Mesothelial cell of epicardium (in vitro differentiated cells): ENCODE data around the gene GMNN. TPM values are rescaled to one million over a fixed set of nuclear protein-coding genes. Genes with fewer than 3 reads are reported as not detected.

ENCODE experiments used
- DNase-seq, 2 experiments: peaks; one replicate each; pipeline ENCODE4 v3.0.0; 2021; ENCODE audit warnings: low spot score in 2 of 2; ENCODE audit not compliant: unreplicated experiment in 2 of 2
- H3K27ac Mint-ChIP-seq: 2 replicates; pipeline ENCODE4 v1.8.0; 2021; ENCODE audit warnings: mixed read lengths
- H3K27me3 Mint-ChIP-seq: 2 replicates; pipeline ENCODE4 v1.8.0; 2021; ENCODE audit warnings: low read depth, mixed read lengths
- H3K36me3 Mint-ChIP-seq: 2 replicates; pipeline ENCODE4 v1.8.0; 2021; ENCODE audit warnings: mixed read lengths
- H3K4me1 Mint-ChIP-seq: 2 replicates; pipeline ENCODE4 v1.8.0; 2021; ENCODE audit warnings: mixed read lengths
- H3K4me3 Mint-ChIP-seq: 2 replicates; pipeline ENCODE4 v1.8.0; 2021; ENCODE audit warnings: mild to moderate bottlenecking, moderate library complexity, mixed read lengths
- H3K9me3 Mint-ChIP-seq: 2 replicates; pipeline ENCODE4 v1.8.0; 2021; ENCODE audit warnings: mixed read lengths
- total RNA-seq: library from RNA; stranded (reverse); gene quantifications from 3 replicates; pipeline ENCODE4 v1.2.1, GENCODE V29; 2021
- TF ChIP-seq, protein P1 (sequence below): fragments of 200-600 bp; sonication (generic); IDR thresholded peaks from one replicate; pipeline ENCODE4 v1.5.0; 2021; ENCODE audit warnings: antibody characterized with exemption; ENCODE audit not compliant: unreplicated experiment

Gene GMNN
- total RNA-seq, 1 donor from 2014 or later, result 23.4 TPM

DNA sequence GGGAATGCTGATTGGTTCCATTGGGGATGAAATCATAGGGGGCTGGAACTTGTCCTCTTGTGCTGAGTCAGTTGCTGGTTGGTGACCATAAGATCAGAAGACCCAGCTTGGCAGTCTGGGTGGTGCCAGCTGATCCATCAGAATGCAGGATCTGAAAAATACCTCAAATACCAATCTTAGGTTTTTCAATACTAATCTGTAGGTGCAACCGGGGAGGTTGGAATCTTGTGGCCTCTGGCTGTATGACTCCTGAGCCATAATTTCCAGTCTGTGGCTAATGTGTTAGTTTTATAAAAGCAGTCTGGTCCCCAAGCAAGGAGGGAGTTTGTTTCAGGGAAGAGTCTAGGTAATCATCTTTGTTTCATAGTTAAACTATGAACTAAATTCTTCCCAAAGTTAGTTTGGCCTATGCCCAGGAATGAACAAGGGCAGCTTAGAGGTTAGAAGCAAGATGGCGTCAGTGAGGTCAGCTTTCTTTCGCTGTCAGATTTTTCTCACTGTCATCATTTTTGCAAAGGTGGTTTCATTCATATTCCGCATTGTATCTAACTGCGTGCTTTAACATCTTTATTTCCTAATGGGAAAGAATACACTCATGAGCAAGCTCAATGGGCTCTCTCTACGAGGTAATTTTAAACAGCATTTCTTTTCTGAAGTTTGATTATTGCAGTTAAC, 22.0 kb downstream of the GMNN start:
- Mint-ChIP-seq H3K27ac (no peak overlapping the region), H3K36me3 (no peaks in the 10 kb centered on the region), H3K9me3 (no peaks in the 10 kb centered on the region), H3K27me3 (no peaks in the 10 kb centered on the region), H3K4me1 (peaks cover 12% of the 10 kb centered on the region), H3K4me3 (no peak overlapping the region)
- TF ChIP-seq, protein P1, sequence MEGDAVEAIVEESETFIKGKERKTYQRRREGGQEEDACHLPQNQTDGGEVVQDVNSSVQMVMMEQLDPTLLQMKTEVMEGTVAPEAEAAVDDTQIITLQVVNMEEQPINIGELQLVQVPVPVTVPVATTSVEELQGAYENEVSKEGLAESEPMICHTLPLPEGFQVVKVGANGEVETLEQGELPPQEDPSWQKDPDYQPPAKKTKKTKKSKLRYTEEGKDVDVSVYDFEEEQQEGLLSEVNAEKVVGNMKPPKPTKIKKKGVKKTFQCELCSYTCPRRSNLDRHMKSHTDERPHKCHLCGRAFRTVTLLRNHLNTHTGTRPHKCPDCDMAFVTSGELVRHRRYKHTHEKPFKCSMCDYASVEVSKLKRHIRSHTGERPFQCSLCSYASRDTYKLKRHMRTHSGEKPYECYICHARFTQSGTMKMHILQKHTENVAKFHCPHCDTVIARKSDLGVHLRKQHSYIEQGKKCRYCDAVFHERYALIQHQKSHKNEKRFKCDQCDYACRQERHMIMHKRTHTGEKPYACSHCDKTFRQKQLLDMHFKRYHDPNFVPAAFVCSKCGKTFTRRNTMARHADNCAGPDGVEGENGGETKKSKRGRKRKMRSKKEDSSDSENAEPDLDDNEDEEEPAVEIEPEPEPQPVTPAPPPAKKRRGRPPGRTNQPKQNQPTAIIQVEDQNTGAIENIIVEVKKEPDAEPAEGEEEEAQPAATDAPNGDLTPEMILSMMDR, result no peak
- no peak for DNase-seq

DNA sequence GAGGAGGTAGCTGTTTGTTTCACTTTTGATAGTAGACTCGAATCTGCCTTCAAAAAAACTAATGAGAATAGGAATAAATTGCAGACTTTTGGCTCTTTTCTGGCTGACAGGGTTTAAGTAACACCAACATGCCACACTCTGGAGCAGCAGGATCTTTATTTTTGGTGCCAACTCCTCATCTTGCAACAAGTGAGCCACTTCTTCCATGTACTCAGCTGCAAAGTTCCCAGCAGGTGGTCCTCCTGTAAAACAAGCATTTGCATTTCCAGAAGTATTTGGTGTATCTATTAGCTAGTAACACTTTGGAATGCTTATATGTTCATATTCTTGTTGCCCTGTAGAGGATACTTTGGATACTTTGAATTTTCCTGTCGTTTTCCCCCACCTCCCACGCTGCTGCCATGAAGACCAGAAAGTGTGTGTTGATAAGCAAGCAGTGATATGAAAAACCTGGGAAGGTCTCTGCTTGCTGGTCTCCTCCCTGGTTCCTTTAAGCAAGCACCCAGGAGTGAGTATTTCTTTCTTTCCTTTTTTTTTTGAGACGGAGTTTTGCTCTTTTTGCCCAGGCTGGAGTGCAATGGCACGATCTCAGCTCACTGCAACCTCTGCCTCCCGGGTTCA, 23.0 kb downstream of the GMNN start:
- Mint-ChIP-seq H3K27me3 (no peaks in the 10 kb centered on the region), H3K4me3 (no peak overlapping the region), H3K27ac (no peak overlapping the region), H3K4me1 (peaks cover 12% of the 10 kb centered on the region), H3K36me3 (no peaks in the 10 kb centered on the region), H3K9me3 (no peaks in the 10 kb centered on the region)
- TF ChIP-seq, protein P1, result no peak
- no peak for DNase-seq

DNA sequence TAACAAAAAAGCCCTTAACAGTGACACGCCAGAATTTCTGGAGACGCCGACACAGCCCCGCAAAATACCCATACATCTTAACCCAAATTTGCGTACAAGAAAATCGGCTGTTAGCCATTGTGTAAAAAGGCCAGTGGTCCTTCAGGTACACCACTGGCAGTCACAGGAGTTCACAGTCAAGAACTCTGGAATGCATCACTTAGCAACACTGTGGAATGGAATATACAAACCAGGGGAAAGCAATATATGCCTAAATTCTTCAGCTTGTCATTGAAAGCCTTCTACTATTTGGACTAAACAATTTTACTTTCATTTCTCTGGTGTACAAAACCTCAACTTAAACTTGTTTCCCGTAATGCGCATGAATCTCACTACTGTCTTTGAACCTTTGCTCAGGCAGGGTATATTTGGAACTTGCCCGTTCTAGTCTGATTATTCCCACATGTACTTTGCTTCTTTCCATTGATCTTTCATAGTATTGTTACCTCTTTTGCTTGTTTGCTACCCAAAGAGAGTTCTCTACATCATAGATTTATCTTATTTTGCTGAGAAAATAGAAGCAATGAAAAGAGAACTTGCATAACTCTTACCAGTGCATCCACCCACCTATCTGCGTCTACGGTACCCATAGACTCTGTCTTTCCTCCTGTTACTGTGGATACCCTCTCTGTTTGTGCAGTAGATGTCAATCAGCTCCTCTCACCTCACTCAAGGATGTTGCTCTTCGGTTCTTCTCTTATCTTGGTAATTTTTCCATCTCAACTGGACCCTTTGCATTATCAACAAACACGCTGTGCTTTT, 24.2 kb downstream of the GMNN start, which contains the start of gene ARMH2:
TSS of gene ARMH2 (minus strand) at position 178 of the 801 bp plus-strand sequence. CDS start at position 118, 60 bp downstream.
- peaks cover 12% of the 10 kb centered on the region for H3K4me1 Mint-ChIP-seq
- no peak within 1 kb of the TSS for H3K27ac Mint-ChIP-seq
- no peaks in the 10 kb centered on the region for H3K36me3 Mint-ChIP-seq
- no peaks in the 10 kb centered on the region for H3K27me3 Mint-ChIP-seq
- DNase-seq, result no peak
- no peak within 1 kb of the TSS for H3K4me3 Mint-ChIP-seq
- TF ChIP-seq, protein P1, result no peak
- no peaks in the 10 kb centered on the region for H3K9me3 Mint-ChIP-seq

DNA sequence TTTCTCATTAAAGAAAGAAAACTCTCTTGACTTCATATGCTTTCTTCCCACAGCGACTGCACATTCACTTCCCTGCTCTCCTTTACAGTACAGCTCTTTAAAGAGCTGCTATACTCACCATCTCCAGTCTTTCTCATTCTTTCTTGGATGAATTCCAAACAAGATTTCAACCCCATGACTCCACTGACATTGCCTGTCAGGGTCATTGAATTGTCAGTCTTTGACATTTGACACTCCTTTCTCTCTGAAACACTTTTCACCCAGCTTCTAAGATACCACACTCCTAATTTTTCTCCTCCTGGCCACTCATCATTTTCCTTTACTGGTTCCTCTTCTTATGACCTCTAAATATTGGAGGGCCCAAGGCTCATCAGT, 24.8 kb downstream of the GMNN start:
- H3K27ac Mint-ChIP-seq, result no peak overlapping the region
- TF ChIP-seq, protein P1, result no peak
- H3K9me3 Mint-ChIP-seq, result no peaks in the 10 kb centered on the region
- H3K27me3 Mint-ChIP-seq, result no peaks in the 10 kb centered on the region
- peaks cover 12% of the 10 kb centered on the region for H3K4me1 Mint-ChIP-seq
- H3K36me3 Mint-ChIP-seq, result no peaks in the 10 kb centered on the region
- H3K4me3 Mint-ChIP-seq, result no peak overlapping the region
- DNase-seq, result no peak

DNA sequence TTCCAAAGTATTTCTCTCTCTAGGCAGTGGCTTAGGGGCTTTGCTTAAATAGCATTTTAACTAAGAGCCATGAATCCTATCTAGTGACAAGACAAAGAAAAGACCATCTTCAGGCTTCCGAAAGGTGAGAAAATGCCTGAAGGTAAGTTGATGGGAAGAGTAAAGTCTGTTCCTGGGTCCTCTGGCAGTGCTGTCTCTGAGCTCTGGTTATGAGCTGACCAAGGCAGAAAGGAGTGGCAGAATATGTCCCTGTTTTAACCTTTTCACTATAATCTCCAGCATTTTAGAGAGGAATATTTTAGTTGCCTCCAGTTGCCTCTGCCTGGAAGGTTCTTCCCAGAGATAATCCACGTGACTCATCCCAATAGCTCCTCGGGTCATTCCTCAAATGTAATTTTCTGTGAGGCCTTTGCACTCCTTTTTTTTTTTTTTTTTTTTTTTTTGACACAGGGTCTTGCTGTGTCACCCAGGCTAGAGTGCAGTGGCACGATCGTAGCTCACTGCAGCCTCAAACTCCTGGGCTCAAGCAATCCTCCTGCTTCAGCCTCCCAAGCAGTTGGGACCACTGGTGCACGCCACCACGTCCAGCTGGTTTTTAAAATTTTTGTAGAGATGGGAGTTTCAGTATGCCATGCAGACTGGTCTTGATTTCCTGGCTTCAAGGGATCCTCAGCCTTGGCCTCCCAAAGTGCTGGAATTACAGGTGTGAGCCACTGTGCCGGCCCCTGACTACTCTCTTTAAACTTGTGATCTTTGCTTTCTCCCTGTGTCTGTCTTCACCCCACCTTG, 27.7 kb downstream of the GMNN start:
- no peaks in the 10 kb centered on the region for H3K27me3 Mint-ChIP-seq
- H3K36me3 Mint-ChIP-seq, result no peaks in the 10 kb centered on the region
- H3K9me3 Mint-ChIP-seq, result no peaks in the 10 kb centered on the region
- DNase-seq, result no peak
- no peak overlapping the region for H3K4me3 Mint-ChIP-seq
- H3K4me1 Mint-ChIP-seq, result peaks cover 10% of the 10 kb centered on the region
- no peak overlapping the region for H3K27ac Mint-ChIP-seq
- TF ChIP-seq, protein P1, result no peak
